Activated naive CD8-positive, alpha-beta T cell treated with anti-CD3 and anti-CD28 coated beads for 36 hours (primary cell): ENCODE measurements around the gene MTX1. TPM values are rescaled to one million over a fixed set of nuclear protein-coding genes. Genes with fewer than 3 reads are reported as not detected.
"Not testable (repeated sequence)": the region's sequence is repeated elsewhere in the genome, so short reads cannot be mapped to it uniquely, and the experiment has no call there.

Source experiments
- DNase-seq: peaks from one replicate; pipeline ENCODE4 v3.0.0; 2021
- H3K27ac Mint-ChIP-seq: one replicate; pipeline ENCODE4 v1.8.0; 2022; ENCODE audit warnings: mild to moderate bottlenecking, moderate library complexity, mixed read lengths
- H3K27me3 Mint-ChIP-seq: one replicate; pipeline ENCODE4 v1.8.0; 2022; ENCODE audit warnings: mild to moderate bottlenecking, mixed read lengths
- H3K36me3 Mint-ChIP-seq: one replicate; pipeline ENCODE4 v1.8.0; 2021; ENCODE audit warnings: mild to moderate bottlenecking, mixed read lengths
- H3K4me1 Mint-ChIP-seq: one replicate; pipeline ENCODE4 v1.8.0; 2021; ENCODE audit warnings: mixed read lengths
- H3K4me3 Mint-ChIP-seq: one replicate; pipeline ENCODE4 v1.8.0; 2022; ENCODE audit warnings: mild to moderate bottlenecking, moderate library complexity, mixed read lengths
- H3K9me3 Mint-ChIP-seq: one replicate; pipeline ENCODE4 v1.8.0; 2022; ENCODE audit warnings: mixed read lengths
- total RNA-seq, 2 experiments: library from RNA; stranded (reverse); gene quantifications; one replicate each; pipeline ENCODE4 v1.2.3, GENCODE V29; 2021

The MTX1 gene, protein sequence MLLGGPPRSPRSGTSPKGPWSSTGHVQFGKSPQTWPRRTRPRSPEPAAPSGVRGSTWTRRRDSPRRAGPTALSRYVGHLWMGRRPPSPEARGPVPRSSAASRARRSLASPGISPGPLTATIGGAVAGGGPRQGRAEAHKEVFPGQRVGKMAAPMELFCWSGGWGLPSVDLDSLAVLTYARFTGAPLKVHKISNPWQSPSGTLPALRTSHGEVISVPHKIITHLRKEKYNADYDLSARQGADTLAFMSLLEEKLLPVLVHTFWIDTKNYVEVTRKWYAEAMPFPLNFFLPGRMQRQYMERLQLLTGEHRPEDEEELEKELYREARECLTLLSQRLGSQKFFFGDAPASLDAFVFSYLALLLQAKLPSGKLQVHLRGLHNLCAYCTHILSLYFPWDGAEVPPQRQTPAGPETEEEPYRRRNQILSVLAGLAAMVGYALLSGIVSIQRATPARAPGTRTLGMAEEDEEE
- total RNA-seq, result 10 to 100 TPM; 68.0 to 72.5 TPM

GRCh38 chr1:155208541-155209311 lies at the start of gene MTX1:
Gene MTX1, plus strand, starts transcription at chr1:155208695. Its CDS starts 110 bp downstream, at chr1:155208805.
- peak within 1 kb of the TSS; percentile 83 for H3K27ac Mint-ChIP-seq
- H3K36me3 Mint-ChIP-seq, result no peaks in the 10 kb centered on the region
- H3K4me1 Mint-ChIP-seq, result peaks cover 25% of the 10 kb centered on the region
- no peaks in the 10 kb centered on the region for H3K27me3 Mint-ChIP-seq
- no peaks in the 10 kb centered on the region for H3K9me3 Mint-ChIP-seq
- DNase-seq, result peak; percentile 92
- H3K4me3 Mint-ChIP-seq, result peak within 1 kb of the TSS; percentile 93

GRCh38 chr1:155158991-155159390 lies 49.5 kb upstream of the MTX1 start:
- Mint-ChIP-seq H3K9me3 (no peaks in the 10 kb centered on the region), H3K27me3 (no peaks in the 10 kb centered on the region), H3K36me3 (no peaks in the 10 kb centered on the region), H3K4me1 (no peaks in the 10 kb centered on the region), H3K4me3 (no peak overlapping the region), H3K27ac (no peak overlapping the region)
- DNase-seq, result no peak

DNA sequence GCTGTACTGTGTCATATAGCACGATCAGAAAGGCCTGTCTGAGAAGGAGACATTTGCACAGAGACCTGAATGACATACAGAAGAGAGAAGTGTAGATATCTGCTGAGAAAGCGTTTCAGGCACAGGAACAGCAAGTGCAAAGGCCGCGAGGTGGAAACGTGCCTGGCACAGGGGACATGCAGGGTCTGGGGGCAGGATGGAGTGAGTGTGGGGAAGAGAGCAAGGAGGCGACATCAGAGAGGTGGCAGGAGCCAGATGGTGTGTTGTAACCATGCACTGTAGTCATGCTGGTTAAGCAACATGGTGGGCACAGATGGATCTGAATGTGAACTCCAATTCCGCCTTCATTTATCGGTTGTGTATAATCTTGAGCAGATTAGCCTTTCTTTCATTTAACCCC lies 48.4 kb upstream of the MTX1 start:
- H3K4me3 Mint-ChIP-seq, result no peak overlapping the region
- no peaks in the 10 kb centered on the region for H3K27me3 Mint-ChIP-seq
- DNase-seq, result no peak
- no peaks in the 10 kb centered on the region for H3K36me3 Mint-ChIP-seq
- no peaks in the 10 kb centered on the region for H3K4me1 Mint-ChIP-seq
- H3K9me3 Mint-ChIP-seq, result no peaks in the 10 kb centered on the region
- no peak overlapping the region for H3K27ac Mint-ChIP-seq

DNA sequence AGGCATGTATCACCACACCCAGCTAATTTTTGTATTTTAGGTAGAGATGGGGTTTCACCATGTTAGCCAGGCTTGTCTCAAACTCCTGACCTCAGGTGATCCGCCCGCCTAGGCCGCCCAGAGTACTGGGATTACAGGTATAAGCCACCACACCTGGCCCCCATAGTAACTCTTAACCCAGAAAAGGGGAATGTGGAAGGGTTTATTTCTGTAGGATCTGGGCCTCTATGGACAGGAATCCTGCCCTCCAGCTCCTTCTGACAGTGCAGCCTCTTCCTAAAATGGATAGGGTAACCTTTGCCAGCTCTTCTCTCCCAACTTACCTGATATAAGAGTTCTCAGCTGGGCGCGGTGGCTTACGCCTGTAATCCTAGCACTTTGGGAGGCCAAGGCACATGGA lies 45.9 kb upstream of the MTX1 start:
- DNase-seq, H3K4me1 Mint-ChIP-seq: not testable (repeated sequence)

GRCh38 chr1:155163785-155164184 lies 44.7 kb upstream of the MTX1 start:
- not testable (repeated sequence) for H3K27me3 Mint-ChIP-seq, H3K27ac Mint-ChIP-seq, H3K4me3 Mint-ChIP-seq, DNase-seq, H3K9me3 Mint-ChIP-seq, H3K36me3 Mint-ChIP-seq
- H3K4me1 Mint-ChIP-seq, result peaks cover 11% of the 10 kb centered on the region

More for the DNA sequence above, 45.9 kb upstream of the MTX1 start:
- not testable (repeated sequence) for H3K27ac Mint-ChIP-seq, H3K9me3 Mint-ChIP-seq, H3K36me3 Mint-ChIP-seq, H3K27me3 Mint-ChIP-seq, H3K4me3 Mint-ChIP-seq

GRCh38 chr1:155164625-155165024 lies 43.9 kb upstream of the MTX1 start:
- H3K4me1 Mint-ChIP-seq, result peaks cover 11% of the 10 kb centered on the region

DNA sequence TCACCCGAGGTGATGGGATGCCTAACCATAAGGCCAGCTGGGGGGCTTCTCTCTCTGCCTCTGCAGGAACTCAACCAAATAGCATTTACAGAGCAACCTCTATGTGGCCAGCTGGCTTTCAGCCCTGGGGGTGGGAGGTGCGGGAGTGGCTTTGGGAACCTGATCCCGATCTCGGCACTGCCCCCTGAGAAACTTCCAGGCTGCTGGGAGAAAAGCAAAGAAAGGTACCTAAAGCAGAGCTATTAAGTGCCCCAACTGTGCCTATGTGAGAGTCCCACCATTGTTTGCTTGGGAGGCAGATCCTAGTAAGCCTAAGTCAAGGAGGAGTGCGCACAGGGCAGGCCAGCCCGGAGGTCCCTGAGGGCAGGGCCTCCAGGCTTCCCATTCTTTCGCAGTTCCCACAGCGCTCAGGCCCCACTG lies 42.4 kb upstream of the MTX1 start:
- Mint-ChIP-seq H3K36me3 (peaks cover 10% of the 10 kb centered on the region), H3K4me3 (no peak overlapping the region)

More at GRCh38 chr1:155164625-155165024, 43.9 kb upstream of the MTX1 start:
- H3K4me3 Mint-ChIP-seq, H3K27me3 Mint-ChIP-seq, H3K27ac Mint-ChIP-seq, H3K9me3 Mint-ChIP-seq, DNase-seq, H3K36me3 Mint-ChIP-seq: not testable (repeated sequence)

GRCh38 chr1:155166471-155167165 lies 41.9 kb upstream of the MTX1 start:
- Mint-ChIP-seq H3K4me1 (peaks cover 14% of the 10 kb centered on the region), H3K27me3 (no peaks in the 10 kb centered on the region), H3K9me3 (no peaks in the 10 kb centered on the region), H3K27ac (no peak overlapping the region), H3K4me3 (peak overlapping the region; percentile 40), H3K36me3 (peaks cover 10% of the 10 kb centered on the region)
- DNase-seq, result no peak

More for the DNA sequence above, 42.4 kb upstream of the MTX1 start:
- Mint-ChIP-seq H3K27me3 (no peaks in the 10 kb centered on the region), H3K27ac (no peak overlapping the region), H3K4me1 (peaks cover 11% of the 10 kb centered on the region), H3K9me3 (no peaks in the 10 kb centered on the region)
- no peak for DNase-seq

DNA sequence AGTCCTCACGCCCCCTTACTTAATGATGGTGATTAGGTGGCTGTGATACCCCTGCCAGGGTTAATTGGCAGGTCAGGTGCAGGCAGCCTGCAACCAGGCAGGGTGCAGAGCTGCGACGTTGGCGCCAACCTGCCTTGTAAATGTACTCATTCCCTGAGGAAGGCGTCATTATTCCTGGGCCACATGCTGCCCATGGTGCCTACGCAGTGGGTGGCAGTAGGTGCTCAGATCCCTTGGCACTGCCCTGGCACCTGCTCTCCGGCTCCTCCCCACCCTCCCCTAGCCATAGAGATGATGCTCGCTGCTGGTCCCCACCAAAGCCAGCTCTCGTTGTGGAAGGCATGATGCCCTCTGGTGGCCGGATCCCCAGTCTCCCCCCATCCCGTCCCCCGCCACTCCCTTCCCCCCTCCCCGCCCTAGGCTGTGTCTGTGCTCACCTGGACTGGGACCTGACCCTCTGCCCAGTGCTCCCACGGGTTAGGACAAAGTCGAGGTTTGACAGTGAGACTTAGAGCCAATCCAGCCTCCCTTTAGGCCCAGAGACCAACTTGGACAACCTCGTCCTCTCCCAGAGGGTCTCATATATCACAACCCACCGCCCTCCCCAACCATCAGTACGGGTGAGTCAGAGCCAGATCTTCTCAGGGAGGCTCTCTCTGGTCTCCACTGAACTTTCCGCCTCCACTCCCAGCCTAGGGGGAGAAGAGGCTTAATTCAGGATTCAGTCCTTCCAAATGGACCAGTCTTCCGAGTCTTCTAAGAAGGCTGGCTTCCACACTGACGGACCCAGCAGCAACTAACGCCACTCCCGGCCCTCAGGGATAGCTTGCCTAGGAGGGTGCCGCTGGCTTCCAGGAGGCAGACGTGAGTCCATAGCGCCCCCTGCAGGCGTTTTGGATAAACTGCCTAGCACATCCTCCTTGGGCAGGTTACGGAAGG lies 41.1 kb upstream of the MTX1 start:
- H3K27ac Mint-ChIP-seq, result peak overlapping the region; percentile 29
- peaks cover 21% of the 10 kb centered on the region for H3K4me1 Mint-ChIP-seq
- H3K4me3 Mint-ChIP-seq, result peak overlapping the region; percentile 47
- peaks cover 17% of the 10 kb centered on the region for H3K36me3 Mint-ChIP-seq
- no peaks in the 10 kb centered on the region for H3K9me3 Mint-ChIP-seq
- no peaks in the 10 kb centered on the region for H3K27me3 Mint-ChIP-seq
- peak; percentile 83 for DNase-seq

DNA sequence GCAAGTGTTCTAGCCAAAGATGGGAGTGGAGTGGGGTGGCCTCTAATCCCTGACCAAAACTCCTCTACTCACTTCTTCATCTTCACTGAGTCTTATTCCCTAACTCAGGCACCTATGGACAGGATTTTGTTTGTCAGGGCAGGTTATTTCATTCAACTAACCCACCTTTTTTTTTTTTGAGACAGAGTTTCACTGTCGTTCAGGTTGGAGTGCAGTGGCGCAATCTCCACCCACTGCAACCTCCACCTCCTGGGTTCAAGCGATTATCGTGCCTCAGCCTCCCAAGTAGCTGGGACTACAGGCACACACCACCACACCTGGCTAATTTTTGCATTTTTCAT lies 40.4 kb upstream of the MTX1 start:
- H3K27ac Mint-ChIP-seq, DNase-seq: not testable (repeated sequence)

GRCh38 chr1:155168456-155169210 lies 39.9 kb upstream of the MTX1 start:
- no peak for DNase-seq
- Mint-ChIP-seq H3K4me1 (peaks cover 28% of the 10 kb centered on the region), H3K27ac (no peak overlapping the region), H3K36me3 (peaks cover 20% of the 10 kb centered on the region), H3K4me3 (no peak overlapping the region), H3K9me3 (no peaks in the 10 kb centered on the region), H3K27me3 (peaks cover 4% of the 10 kb centered on the region)

More for the DNA sequence above, 40.4 kb upstream of the MTX1 start:
- H3K4me1 Mint-ChIP-seq, result peaks cover 22% of the 10 kb centered on the region
- H3K4me3 Mint-ChIP-seq, H3K27me3 Mint-ChIP-seq, H3K9me3 Mint-ChIP-seq: not testable (repeated sequence)
- H3K36me3 Mint-ChIP-seq, result peaks cover 20% of the 10 kb centered on the region

- no peak overlapping the region for H3K27ac Mint-ChIP-seq
- DNase-seq, result no peak
- peaks cover 32% of the 10 kb centered on the region for H3K4me1 Mint-ChIP-seq
- H3K36me3 Mint-ChIP-seq, result peaks cover 20% of the 10 kb centered on the region
- H3K27me3 Mint-ChIP-seq, result peaks cover 4% of the 10 kb centered on the region
- H3K9me3 Mint-ChIP-seq, result no peaks in the 10 kb centered on the region
- no peak overlapping the region for H3K4me3 Mint-ChIP-seq
Measured at GRCh38 chr1:155169541-155169940, 39.0 kb upstream of the MTX1 start.

- no peak overlapping the region for H3K27ac Mint-ChIP-seq
- peaks cover 34% of the 10 kb centered on the region for H3K4me1 Mint-ChIP-seq
- H3K27me3 Mint-ChIP-seq, result peaks cover 4% of the 10 kb centered on the region
- no peaks in the 10 kb centered on the region for H3K9me3 Mint-ChIP-seq
- no peak overlapping the region for H3K4me3 Mint-ChIP-seq
- no peak for DNase-seq
- H3K36me3 Mint-ChIP-seq, result peaks cover 20% of the 10 kb centered on the region
Measured at GRCh38 chr1:155170101-155170785, 38.3 kb upstream of the MTX1 start.
